ENCODE measurements around the gene CCL22. TPM values are rescaled to one million over a fixed set of nuclear protein-coding genes. Genes with fewer than 3 reads are reported as not detected.

Gene CCL22
- total RNA-seq, 1 experiment from 2014 or later = not detected

- in situ Hi-C loops (cut with HindIII; ENCODE audit: low pct_unique_long_range_greater_than_20kb, low sequenced_read_pairs) = no loop called here
- DNase-seq (ENCODE audit: low read depth, low spot score) = no peak
These were observed 49.2 kb downstream of the CCL22 start for GRCh38 chr16:57407521-57408353.

- no peak for DNase-seq (ENCODE audit: low read depth, low spot score)
- in situ Hi-C loops (cut with HindIII; ENCODE audit: low pct_unique_long_range_greater_than_20kb, low sequenced_read_pairs) = no loop called here
These were observed 50.5 kb downstream of the CCL22 start for GRCh38 chr16:57409065-57409464.

GRCh38 chr16:57409870-57410587 is 51.4 kb downstream of the CCL22 start:
- no peak for DNase-seq (ENCODE audit: low read depth, low spot score)
- in situ Hi-C loops (cut with HindIII; ENCODE audit: low pct_unique_long_range_greater_than_20kb, low sequenced_read_pairs) = no loop called here

- no peak for DNase-seq (ENCODE audit: low read depth, low spot score)
- in situ Hi-C loops (cut with HindIII; ENCODE audit: low pct_unique_long_range_greater_than_20kb, low sequenced_read_pairs) = no loop called here
These were observed 52.9 kb downstream of the CCL22 start for GRCh38 chr16:57411362-57411976.

GRCh38 chr16:57412584-57412983 is 54.0 kb downstream of the CCL22 start:
- no peak for DNase-seq (ENCODE audit: low read depth, low spot score)
- in situ Hi-C loops (cut with HindIII; ENCODE audit: low pct_unique_long_range_greater_than_20kb, low sequenced_read_pairs) = no loop called here

- in situ Hi-C loops (cut with HindIII; ENCODE audit: low pct_unique_long_range_greater_than_20kb, low sequenced_read_pairs) = no loop called here
- DNase-seq (ENCODE audit: low read depth, low spot score) = no peak
These were observed 54.7 kb downstream of the CCL22 start for GRCh38 chr16:57413301-57413730.

GRCh38 chr16:57413733-57414132 is 55.1 kb downstream of the CCL22 start:
- DNase-seq (ENCODE audit: low read depth, low spot score) = no peak
- in situ Hi-C loops (cut with HindIII; ENCODE audit: low pct_unique_long_range_greater_than_20kb, low sequenced_read_pairs) = no loop called here

Small RNA genes lying within 50 kb of the gene (small RNA-seq; reads per million reads assigned to genes)
- gene AC108081.1 = 0 reads per million in 2 experiments

Other genes starting within 250 kb of the CCL22 start
- 71.2 and 83.4 TPM in 2 replicates for gene PSME3IP1, start 172.7 kb upstream of the CCL22 start, total RNA-seq (2014; rRNA removed; shearing (Covaris generic))
- gene RSPRY1, start 172.5 kb upstream of the CCL22 start, total RNA-seq (2014; rRNA removed; shearing (Covaris generic)) = 18.2 and 19.9 TPM in 2 replicates
- gene ARL2BP, start 113.5 kb upstream of the CCL22 start, total RNA-seq (2014; rRNA removed; shearing (Covaris generic)) = 52.3 and 55.7 TPM in 2 replicates
- 0.13 and 0.32 TPM in 2 replicates for gene PLLP, start 74.1 kb upstream of the CCL22 start, total RNA-seq (2014; rRNA removed; shearing (Covaris generic))
- 5.0 and 5.2 TPM in 2 replicates for gene CX3CL1, start 13.7 kb downstream of the CCL22 start, total RNA-seq (2014; rRNA removed; shearing (Covaris generic))
- gene CCL17, start 46.0 kb downstream of the CCL22 start, total RNA-seq (2014; rRNA removed; shearing (Covaris generic)) = 1.8 and 2.1 TPM in 2 replicates
- 81.6 and 82.3 TPM in 2 replicates for gene CIAPIN1, start 88.6 kb downstream of the CCL22 start, total RNA-seq (2014; rRNA removed; shearing (Covaris generic))
- 67.7 and 70.7 TPM in 2 replicates for gene COQ9, start 88.7 kb downstream of the CCL22 start, total RNA-seq (2014; rRNA removed; shearing (Covaris generic))
- 79.8 and 107 TPM in 2 replicates for gene POLR2C, start 103.9 kb downstream of the CCL22 start, total RNA-seq (2014; rRNA removed; shearing (Covaris generic))
- 2.5 and 3.6 TPM in 2 replicates for gene DOK4, start 127.7 kb downstream of the CCL22 start, total RNA-seq (2014; rRNA removed; shearing (Covaris generic))
- gene CCDC102A, start 177.8 kb downstream of the CCL22 start, total RNA-seq (2014; rRNA removed; shearing (Covaris generic)) = 8.9 and 10.5 TPM in 2 replicates
- gene ADGRG5, start 183.9 kb downstream of the CCL22 start, total RNA-seq (2014; rRNA removed; shearing (Covaris generic)) = not detected in 2 replicates